ENCODE measurements around the gene DAZAP1.

DAZAP1 gene

GRCh38 chr19:1421218-1421957, 14.0 kb downstream of the DAZAP1 start:
- H3K27ac Mint-ChIP-seq: no peak overlapping the region
- ATAC-seq (no peak), DNase-seq (ENCODE audit: low spot score in 2 of 2) (no peak)
- H3K9me3 Mint-ChIP-seq: no peaks in the 10 kb centered on the region
- no peak overlapping the region for H3K4me3 Mint-ChIP-seq
- peaks cover 26% of the 10 kb centered on the region for H3K4me1 Mint-ChIP-seq
- H3K36me3 Mint-ChIP-seq: peaks cover 99% of the 10 kb centered on the region

- no peak overlapping the region for H3K27ac Mint-ChIP-seq
- H3K9me3 Mint-ChIP-seq: no peaks in the 10 kb centered on the region
- DNase-seq (ENCODE audit: low spot score in 2 of 2) (no peak), ATAC-seq (no peak)
- peaks cover 22% of the 10 kb centered on the region for H3K4me1 Mint-ChIP-seq
- H3K4me3 Mint-ChIP-seq: no peak overlapping the region
- H3K36me3 Mint-ChIP-seq: peaks cover 100% of the 10 kb centered on the region
Measured at GRCh38 chr19:1421958-1422305, 14.5 kb downstream of the DAZAP1 start.

DNA sequence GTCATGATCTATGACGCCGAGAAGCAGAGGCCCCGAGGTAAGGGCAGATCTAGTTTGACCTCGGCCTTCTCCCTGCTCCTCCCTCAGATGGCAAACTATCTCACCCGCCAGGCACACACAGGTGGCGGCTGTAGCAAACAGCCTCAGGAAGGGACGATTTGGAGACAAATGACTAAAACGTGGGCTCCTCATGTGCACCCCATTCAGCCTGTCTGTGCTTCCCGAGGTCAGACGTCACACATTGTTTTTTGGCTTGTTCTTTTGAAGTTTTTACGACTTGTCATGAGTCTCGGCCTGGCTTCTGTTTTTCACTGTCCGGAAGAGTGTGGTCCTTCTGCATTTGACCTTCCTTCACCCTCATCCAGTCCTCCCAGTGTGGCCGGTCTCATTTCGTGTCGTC, 15.0 kb downstream of the DAZAP1 start:
- no peaks in the 10 kb centered on the region for H3K9me3 Mint-ChIP-seq
- DNase-seq (ENCODE audit: low spot score in 2 of 2) (no peak), ATAC-seq (no peak)
- H3K4me3 Mint-ChIP-seq: no peak overlapping the region
- H3K27ac Mint-ChIP-seq: no peak overlapping the region
- peaks cover 100% of the 10 kb centered on the region for H3K36me3 Mint-ChIP-seq
- peaks cover 18% of the 10 kb centered on the region for H3K4me1 Mint-ChIP-seq

GRCh38 chr19:1422943-1423342, 15.6 kb downstream of the DAZAP1 start:
- ATAC-seq: no peak
- Mint-ChIP-seq H3K36me3 (peaks cover 100% of the 10 kb centered on the region), H3K9me3 (no peaks in the 10 kb centered on the region)

DNA sequence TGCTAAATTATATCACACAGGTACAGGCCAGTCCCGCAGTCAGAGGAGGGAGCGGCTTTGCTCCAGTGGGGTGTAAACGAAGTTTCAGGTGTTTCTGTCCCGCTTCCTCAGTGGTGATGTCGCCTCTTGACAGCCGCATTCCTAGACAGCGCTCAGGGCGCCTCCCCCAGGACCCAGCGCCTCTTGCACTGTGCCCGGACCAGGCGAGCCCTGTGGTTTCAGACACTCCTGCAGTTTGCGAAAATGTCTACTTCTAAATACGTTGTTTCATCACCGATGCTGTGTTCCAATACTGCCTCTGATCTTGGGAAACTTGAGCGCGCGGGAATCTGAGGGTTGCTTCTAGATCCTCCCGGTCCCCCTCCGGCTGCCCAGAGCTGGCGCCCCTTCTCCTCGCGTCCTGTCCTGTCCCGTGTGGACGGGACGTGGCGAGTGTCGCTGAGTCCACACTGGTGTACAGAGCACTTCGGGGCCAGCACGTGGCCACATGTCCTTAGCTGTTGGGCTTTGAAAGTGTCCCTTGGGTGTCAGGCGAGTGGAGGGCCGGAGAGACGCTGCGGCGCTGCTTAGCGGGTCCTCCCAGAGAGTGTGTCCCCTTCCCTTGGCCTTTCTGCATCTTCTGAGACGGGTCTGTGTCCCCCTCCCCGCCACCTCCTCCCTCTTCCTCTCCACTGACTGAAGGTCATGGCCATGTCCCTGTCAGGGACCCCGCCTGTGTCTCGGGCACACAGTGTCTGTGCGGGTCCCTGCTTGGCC, 16.2 kb downstream of the DAZAP1 start:
- Mint-ChIP-seq H3K4me1 (peaks cover 13% of the 10 kb centered on the region), H3K36me3 (peaks cover 100% of the 10 kb centered on the region), H3K27ac (peak overlapping the region; percentile 80), H3K9me3 (no peaks in the 10 kb centered on the region), H3K4me3 (no peak overlapping the region)
- ATAC-seq (no peak), DNase-seq (ENCODE audit: low spot score in 2 of 2) (no peak)

More at GRCh38 chr19:1422943-1423342, 15.6 kb downstream of the DAZAP1 start:
- Mint-ChIP-seq H3K27ac (peak overlapping the region; percentile 80), H3K4me3 (no peak overlapping the region), H3K4me1 (peaks cover 13% of the 10 kb centered on the region)
- DNase-seq (ENCODE audit: low spot score in 2 of 2): no peak

DNA sequence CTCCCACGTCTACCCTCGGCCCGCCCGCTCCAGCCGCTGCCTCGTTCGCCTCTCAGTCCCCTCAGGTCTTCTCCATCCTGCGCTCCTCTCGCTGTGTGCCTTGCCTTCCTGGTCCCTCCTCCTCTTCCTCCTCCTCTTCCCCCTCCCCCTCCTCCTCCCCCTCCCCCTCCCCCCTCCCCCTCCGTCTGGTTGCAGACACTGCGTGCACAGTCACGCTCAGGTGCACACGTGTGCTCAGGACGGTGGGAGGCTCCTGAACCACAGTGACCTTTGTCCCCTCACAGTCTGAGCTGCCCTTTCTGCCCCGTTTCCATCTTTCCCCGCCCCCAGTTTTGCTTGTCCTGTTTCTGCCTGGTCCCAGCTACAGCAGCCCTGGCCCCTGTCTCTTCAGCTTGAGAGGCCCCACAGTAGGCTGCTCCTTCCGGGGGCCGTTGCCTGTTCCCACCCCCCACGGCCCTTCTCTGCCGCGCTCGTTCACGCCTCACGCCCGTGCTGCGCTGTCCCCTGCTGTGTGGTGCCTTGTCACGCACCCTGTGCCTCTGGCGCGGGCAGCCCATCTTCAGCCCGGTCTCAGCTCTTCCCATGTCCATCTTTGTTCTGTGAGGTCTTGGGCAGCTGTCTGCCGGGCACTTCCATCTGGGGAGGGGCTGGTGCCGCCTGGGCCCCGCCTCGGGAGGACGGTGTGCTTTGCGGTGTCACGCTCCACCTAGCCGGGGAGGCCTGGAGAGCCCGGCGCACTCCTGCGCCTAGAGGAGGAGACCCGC, 17.0 kb downstream of the DAZAP1 start:
- Mint-ChIP-seq H3K36me3 (peaks cover 96% of the 10 kb centered on the region), H3K9me3 (no peaks in the 10 kb centered on the region), H3K27ac (peak overlapping the region; percentile 69), H3K4me3 (no peak overlapping the region), H3K4me1 (peaks cover 13% of the 10 kb centered on the region)
- DNase-seq (ENCODE audit: low spot score in 2 of 2): no peak
- ATAC-seq: no peak

- Mint-ChIP-seq H3K36me3 (peaks cover 96% of the 10 kb centered on the region), H3K4me1 (peaks cover 13% of the 10 kb centered on the region), H3K4me3 (no peak overlapping the region), H3K27ac (peak overlapping the region; percentile 69), H3K9me3 (no peaks in the 10 kb centered on the region)
- DNase-seq (ENCODE audit: low spot score in 2 of 2) (no peak), ATAC-seq (no peak)
Measured at GRCh38 chr19:1425102-1425837, 17.9 kb downstream of the DAZAP1 start.

GRCh38 chr19:1425902-1426301, 18.5 kb downstream of the DAZAP1 start:
- Mint-ChIP-seq H3K4me1 (peaks cover 13% of the 10 kb centered on the region), H3K4me3 (no peak overlapping the region), H3K9me3 (no peaks in the 10 kb centered on the region), H3K27ac (no peak overlapping the region), H3K36me3 (peaks cover 96% of the 10 kb centered on the region)
- no peak for ATAC-seq
- DNase-seq (ENCODE audit: low spot score in 2 of 2): no peak

DNA sequence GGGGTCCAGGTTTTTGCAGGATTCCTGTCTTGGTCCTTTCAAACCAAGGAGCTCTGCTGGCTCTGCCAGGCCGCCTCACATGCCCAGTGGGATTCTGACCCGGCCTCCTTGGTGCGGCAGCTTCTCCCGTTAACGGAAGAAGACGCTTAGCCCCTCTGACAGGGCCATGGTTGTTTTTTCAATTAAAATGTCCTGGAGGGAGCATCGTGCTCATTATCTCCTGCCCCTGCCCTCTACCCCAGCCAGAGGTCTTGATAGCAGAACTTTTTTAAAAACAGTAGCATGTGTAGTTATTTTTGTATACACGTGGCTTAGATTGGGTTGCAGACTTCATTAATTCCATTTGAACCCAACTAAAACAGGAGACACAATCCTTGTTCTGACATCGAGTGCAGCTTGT, 19.4 kb downstream of the DAZAP1 start:
- Mint-ChIP-seq H3K4me1 (peaks cover 13% of the 10 kb centered on the region), H3K36me3 (peaks cover 96% of the 10 kb centered on the region), H3K27ac (no peak overlapping the region), H3K9me3 (no peaks in the 10 kb centered on the region), H3K4me3 (no peak overlapping the region)
- no peak for DNase-seq (ENCODE audit: low spot score in 2 of 2)
- no peak for ATAC-seq

- Mint-ChIP-seq H3K4me3 (no peak overlapping the region), H3K27ac (no peak overlapping the region), H3K9me3 (no peaks in the 10 kb centered on the region), H3K36me3 (peaks cover 96% of the 10 kb centered on the region), H3K4me1 (peaks cover 13% of the 10 kb centered on the region)
- DNase-seq (ENCODE audit: low spot score in 2 of 2) (no peak), ATAC-seq (no peak)
Measured at GRCh38 chr19:1427221-1427920, 20.0 kb downstream of the DAZAP1 start.

- H3K4me3 Mint-ChIP-seq: no peak overlapping the region
- H3K27ac Mint-ChIP-seq: no peak overlapping the region
- DNase-seq (ENCODE audit: low spot score in 2 of 2) (no peak), ATAC-seq (no peak)
- H3K4me1 Mint-ChIP-seq: peaks cover 6% of the 10 kb centered on the region
- peaks cover 95% of the 10 kb centered on the region for H3K36me3 Mint-ChIP-seq
- H3K9me3 Mint-ChIP-seq: no peaks in the 10 kb centered on the region
Measured at GRCh38 chr19:1428738-1429391, 21.5 kb downstream of the DAZAP1 start.

DNA sequence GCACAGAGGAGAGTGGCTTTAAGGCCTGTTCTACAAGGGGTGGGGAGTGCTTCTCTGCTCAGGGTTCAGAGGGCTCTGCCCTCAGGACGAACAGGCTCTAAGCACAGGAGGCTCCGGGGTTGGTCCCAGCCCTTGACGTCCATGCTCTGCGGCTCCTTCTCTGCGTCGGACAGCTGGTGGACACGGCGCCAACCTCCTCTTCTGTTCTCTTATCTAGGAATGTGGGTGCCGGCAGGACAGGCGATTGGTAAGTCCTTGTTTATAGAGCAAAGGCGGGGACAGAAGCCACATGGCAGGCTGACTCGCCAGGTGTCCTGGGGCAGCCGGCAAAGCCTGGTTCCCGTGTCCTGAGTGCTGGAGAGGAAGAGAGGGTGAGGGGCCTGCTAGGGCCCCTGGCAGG, 22.4 kb downstream of the DAZAP1 start:
- no peaks in the 10 kb centered on the region for H3K9me3 Mint-ChIP-seq
- no peak for DNase-seq (ENCODE audit: low spot score in 2 of 2)
- H3K27ac Mint-ChIP-seq: peak overlapping the region; percentile 29
- no peak for ATAC-seq
- peaks cover 91% of the 10 kb centered on the region for H3K36me3 Mint-ChIP-seq
- H3K4me1 Mint-ChIP-seq: peaks cover 4% of the 10 kb centered on the region
- no peak overlapping the region for H3K4me3 Mint-ChIP-seq

DNA sequence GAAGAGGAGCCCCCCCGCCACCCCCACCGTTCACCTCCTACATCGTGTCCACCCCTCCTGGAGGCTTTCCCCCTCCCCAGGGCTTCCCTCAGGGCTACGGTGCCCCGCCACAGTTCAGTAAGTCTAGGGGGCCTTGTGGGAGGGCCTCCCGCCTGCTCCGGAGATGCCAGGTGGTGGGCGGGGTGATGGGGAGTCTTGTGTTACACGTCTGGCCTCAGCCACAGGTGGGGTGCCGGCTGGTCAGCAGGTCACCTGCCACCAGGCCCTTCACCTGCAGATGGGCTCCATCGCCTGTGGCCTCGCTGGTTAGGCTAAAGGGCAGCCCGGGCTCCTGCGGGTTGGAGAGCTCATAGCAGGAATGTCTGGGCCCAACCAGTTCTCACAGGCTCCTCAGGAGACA, 22.9 kb downstream of the DAZAP1 start:
- H3K9me3 Mint-ChIP-seq: no peaks in the 10 kb centered on the region
- no peak for ATAC-seq
- H3K27ac Mint-ChIP-seq: peak overlapping the region; percentile 29
- H3K4me1 Mint-ChIP-seq: no peaks in the 10 kb centered on the region
- DNase-seq (ENCODE audit: low spot score in 2 of 2): no peak
- no peak overlapping the region for H3K4me3 Mint-ChIP-seq
- peaks cover 91% of the 10 kb centered on the region for H3K36me3 Mint-ChIP-seq

DNA sequence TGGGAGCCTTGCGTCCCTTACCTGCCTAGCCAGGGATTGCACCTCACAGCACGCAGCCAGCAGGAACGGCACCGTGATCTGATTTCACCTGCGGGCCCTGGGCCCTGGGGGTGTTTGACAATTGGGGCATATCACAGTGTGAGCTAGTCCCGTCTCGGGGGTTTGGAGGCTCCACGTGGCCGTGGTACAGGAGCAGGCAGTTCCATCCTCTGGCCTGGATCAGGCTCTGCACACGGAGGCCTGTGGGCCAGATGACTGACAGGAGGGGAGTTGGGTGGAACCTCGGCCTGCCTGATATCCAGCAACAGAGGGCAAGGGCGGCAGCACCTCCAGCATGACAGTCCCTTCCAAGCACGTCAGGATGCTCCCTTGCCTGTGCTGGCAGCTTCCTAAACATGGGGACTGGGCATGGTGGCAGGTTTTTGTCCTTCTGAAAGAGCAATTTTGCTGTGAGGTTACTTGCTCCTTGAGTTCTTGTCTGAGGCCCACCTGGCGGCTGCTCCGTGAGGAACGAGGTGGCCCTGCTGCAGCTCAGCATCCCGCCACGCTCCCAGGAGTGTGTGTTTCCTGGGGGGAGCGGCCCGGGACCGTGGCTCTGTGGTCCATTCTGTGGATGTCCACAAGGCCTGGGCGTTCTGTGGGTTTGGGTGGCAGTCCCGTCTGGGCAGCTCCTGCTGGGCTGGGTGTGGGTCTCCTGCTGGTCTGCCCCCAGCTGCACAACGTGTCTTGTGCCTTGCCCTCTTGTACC, 24.5 kb downstream of the DAZAP1 start:
- no peaks in the 10 kb centered on the region for H3K4me1 Mint-ChIP-seq
- H3K27ac Mint-ChIP-seq: no peak overlapping the region

More for the DNA sequence above, 24.5 kb downstream of the DAZAP1 start:
- Mint-ChIP-seq H3K36me3 (peaks cover 87% of the 10 kb centered on the region), H3K4me3 (no peak overlapping the region), H3K9me3 (no peaks in the 10 kb centered on the region)
- ATAC-seq: no peak
- no peak for DNase-seq (ENCODE audit: low spot score in 2 of 2)
